Putamen (tissue), 1 donor: ENCODE results near the gene STXBP5.
A peak's percentile ranks its signal among the peaks of the same experiment; 100 is the strongest.

Experiments used
- DNase-seq: peaks from one replicate; pipeline ENCODE4 v3.0.0-alpha.2; 2016; ENCODE audit warnings: low spot score

The STXBP5 gene

DNA sequence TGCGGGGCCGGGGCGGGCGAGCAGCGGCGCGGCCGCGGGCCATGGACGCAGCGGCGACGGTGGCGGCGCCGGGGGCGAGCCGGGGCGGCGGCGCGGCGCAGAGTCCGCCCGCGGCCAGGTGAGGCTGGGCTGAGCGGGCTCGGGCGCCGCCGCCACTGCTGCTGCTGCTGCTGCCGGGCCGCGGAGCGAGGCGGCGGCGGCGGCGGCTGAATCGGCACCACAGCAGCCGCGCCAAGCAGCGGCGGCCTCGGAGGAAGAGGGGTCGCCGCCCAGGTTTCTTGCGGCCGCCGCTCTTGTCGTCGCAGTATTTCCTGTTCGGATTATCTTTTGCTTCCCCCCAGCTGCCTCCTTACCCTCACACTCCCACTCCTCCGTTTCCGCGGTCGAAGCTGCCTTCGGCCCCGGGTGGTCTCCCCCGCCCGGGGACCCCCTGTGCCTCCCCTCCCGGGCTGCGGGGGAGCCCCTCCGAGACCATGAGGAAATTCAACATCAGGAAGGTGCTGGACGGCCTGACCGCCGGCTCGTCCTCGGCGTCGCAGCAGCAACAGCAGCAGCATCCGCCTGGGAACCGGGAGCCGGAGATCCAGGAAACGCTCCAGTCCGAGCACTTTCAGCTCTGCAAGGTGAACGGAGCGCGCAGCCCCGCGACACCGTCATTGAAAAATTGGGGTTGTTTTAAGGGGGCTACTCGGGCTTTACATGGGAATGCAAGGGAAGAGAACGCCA lies at the start of gene STXBP5:
TSS of gene STXBP5 (plus strand) at position 358 of the 726 bp plus-strand sequence. CDS start at position 474, 116 bp downstream.
- peak; percentile 58 for DNase-seq

DNA sequence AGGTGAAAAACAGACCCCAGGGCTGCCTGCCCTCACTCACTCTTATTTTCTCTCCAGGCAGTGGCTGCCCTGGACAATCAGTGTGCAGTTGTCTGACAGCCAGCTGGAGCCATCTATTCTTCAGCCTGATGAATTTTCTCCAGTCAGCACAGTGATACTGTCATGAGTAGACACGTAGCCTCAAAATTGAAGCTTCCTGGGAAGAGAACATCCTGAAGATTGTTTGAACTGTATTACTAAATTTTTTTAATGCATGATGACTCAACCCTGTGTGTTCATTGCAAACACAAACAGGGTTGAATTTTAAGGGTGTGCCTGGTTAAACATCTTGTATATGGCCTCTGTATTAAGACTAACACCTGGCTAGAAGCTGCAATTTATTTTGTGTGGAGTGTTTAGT lies 49.8 kb upstream of the STXBP5 start:
- DNase-seq, result no peak

DNA sequence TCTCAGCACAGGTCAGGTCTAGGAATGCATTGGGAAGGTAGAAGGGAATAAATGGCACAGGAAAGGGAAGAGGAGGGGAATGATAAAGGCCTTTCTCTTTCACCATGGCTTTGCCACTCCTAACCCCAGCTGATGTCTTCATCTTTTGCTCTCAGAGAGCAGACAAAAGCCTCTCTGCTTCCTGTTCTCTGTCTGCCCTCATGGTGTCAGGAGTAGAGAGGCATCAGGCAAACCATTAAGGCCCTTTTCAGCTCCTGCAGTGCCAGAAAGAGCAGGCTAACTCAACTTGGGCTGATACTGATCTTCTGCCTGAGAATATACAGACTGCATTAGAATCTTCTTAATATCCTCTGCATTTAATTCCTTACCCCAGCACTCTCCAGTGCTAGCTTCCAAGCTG lies 48.0 kb upstream of the STXBP5 start:
- no peak for DNase-seq

DNA sequence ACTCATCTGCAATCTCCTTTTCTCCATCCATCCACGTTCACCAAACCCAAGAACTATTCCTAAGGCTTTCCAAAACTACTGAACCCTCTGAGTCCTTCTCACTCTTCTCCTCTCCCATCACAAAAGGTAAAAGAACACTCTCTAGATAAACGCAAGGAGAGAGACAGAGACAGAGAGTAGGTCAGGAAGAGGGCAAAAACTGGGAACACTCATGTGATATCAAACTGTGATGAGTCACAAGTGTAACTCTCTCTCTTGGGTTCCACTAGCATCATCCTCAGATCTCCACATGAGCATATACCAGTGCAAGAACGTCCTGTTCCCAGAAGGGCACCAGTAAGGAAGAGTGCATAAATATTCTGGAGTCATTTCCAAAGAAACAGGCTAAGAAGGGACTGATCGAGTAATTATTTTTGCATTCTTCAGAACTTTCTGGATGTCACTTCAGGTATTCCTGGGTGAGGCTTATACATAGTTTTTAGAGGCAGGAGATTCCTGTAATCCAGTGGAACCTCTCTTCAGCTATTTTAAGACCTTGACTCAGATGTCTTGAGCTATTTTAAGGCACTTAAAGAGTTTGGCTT lies 47.3 kb upstream of the STXBP5 start:
- DNase-seq, result no peak

DNA sequence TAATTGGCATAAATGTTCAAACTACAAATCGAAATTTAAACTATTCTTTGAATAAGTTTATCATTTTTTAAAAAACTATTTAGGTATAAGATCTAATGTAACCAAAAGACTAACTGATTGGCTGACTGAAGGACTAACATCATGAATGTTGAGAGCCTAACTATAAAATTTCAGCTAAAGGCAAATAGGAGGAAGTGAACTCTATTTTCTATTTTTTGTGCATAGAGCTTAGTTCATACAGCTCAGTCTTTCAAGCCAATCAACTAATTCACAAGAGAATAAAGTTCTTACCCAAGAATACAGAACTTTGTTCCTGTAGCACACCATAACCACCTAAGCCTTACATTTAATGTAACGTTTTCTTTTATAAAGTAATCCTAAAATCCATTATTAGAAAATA lies 46.3 kb upstream of the STXBP5 start:
- DNase-seq, result no peak

DNA sequence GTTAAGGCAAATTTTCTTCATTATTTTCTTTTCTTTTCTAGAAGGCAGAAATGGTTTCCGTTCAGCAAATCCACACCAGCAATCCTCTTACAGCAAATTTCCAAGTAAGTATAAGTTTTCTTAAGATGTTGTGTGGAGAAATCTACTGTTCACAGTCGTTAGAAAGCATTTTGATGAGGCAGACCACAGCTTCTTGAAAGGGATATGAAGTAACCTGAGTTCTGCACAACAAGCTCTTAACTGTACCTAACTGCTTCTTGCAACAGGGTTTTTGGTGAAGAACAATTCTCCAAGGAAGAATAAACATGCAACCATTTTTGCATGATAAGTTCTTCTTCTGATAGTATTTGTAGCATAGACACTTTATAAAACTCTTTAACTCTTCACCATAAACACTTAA lies 45.3 kb upstream of the STXBP5 start:
- DNase-seq, result no peak

DNA sequence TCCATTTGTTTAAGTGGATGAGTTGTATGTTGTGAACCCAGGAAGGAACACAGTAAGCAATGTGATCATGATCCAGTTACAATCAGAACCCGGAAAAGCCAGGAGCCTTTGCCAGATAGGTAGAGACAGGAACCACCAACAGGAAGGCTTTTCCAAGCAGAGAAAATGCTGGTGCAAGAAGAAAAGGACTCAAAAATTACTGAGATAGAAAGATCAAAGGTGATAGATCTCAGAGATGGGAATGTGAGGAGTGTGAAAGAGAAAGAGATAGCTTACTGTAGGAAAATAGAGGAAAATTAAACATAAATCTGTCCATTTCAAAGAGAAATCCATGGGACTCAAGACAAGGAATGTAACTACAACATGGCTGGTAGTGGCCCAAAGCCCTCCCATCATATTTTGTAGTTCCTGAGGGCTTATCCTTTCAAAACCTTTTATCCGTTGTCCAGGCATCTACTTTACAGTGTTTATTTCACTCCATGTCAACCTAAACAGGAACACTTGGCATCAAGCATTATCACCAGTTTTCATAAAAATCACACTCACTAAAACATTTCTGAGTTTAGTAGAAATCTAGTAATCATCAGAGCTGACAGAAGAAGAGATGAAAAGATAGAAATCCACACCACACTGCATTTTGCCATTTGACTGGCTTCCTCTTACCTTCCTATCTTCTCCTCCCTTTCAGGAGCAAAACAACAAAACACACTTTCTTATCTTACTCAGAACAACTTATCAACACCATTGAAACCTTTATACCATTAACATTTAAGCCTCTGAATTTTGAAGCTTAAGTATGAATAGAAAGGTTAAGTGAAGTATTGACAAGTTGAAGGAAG lies 44.5 kb upstream of the STXBP5 start:
- no peak for DNase-seq

DNA sequence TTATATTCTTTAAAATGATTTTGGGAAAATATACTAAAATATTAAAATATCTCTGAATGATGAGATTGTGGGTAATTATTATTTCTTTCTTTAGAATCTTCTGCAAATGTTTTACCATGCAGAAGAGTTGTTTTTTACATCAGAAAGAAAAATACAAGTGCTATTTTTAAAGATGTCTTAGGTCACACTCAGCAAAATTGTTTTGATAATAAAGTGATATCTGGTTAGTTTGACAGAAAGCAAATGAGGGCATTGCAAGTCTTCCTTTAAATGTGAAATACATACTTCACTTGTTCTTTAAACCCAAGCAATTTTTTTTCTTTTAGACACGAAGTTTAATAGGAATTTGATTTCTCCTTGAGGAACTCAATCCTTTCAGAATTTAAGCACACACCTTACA lies 43.6 kb upstream of the STXBP5 start:
- no peak for DNase-seq

DNA sequence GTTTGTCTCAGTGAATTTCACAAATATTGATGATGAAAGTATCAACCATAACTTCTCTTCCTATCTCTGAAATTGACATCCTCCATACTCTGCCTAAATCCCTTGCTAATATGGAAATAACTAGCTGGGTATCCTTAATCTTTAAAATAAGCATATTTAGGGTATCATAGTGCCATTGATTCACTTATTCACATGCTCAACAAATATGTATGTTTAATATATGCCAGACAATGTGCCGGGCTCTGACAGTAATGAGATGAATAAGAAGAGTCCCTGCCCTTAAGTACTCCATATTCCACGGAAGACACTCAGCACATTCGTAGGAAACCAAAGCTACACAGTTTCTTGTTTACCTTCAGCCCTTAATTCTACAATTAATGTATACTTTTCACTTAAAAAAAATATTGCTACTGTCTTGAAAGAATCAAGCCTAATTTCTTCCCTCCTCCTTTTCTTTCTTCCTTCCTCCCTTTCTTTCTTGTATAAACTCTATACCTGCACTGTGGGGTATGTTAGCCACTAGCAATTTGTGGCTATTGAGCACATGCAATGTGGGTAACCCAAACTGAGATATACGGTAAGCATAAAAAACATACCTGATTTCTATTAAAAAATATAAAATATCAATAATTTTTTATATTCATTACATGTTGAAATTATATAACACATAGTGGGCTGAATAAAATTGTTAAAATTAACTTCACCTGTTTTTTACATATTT lies 42.8 kb upstream of the STXBP5 start:
- no peak for DNase-seq

DNA sequence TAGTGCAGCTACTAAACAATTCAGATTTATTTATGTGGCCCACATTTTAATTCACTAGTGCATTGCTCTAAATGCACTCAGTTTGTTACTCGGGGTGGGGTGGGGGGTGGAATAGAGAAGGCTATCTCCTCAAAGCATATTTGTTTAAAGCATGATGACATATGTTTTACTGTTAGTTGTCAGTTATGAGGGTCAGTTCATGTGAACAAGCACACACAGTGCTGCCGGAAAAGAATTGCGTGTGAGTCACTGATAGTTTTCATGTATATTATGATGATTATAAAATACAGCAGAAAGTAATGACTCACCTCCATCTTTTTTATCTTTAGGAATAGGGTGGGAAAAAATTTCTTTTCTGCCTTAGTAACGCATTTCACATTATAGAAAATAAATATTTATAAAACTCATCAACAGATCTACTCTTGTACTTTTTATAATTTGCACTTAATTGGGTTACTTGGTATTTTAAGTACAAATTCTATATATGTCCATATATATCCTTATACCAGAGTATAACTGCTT lies 42.2 kb upstream of the STXBP5 start:
- DNase-seq, result no peak

DNA sequence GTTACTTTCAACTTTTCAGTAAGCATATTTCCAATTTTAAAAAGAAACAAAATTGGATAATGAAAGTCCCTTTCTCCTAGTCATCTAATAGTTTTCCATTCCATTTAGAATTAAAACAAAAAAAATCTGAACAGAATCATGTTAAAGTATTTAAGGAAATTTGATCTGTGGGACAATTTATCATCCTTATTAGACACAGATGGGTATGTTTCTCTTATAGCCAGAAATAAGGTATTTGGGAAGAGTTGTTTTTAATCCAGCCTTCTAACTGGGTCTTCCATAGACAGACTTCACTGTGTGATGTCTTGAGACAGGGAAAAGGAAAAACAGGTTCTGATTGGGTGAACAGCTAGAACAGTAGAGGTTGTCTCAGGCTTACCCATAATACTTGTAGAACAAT lies 39.5 kb upstream of the STXBP5 start:
- no peak for DNase-seq

DNA sequence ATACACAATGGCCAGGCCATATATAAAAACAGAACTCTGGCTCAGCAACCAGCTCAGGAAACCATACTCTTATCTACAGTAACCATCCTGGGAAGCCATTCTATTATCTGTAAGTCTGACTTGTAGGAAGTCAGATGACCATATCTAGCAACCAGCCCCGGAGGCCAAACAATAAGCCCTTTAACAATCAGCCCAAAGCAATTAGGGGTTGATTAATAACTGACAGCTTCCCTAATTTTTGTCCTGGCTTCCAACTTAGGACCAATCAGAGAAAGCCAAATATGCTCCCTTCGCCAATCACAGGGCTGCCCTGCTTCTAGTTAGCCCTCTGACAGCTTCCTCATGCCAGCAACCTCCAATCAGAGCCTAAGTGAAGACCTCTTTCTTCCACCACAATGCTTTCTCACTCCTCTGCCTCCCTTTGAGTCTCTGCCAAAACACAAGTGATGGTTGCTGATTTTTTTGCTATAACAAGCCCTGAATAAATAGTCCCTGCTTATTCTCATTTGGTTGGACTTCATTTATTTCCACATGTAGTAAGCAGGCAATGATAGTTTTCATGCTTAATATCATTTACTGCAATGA lies 37.8 kb upstream of the STXBP5 start:
- no peak for DNase-seq

DNA sequence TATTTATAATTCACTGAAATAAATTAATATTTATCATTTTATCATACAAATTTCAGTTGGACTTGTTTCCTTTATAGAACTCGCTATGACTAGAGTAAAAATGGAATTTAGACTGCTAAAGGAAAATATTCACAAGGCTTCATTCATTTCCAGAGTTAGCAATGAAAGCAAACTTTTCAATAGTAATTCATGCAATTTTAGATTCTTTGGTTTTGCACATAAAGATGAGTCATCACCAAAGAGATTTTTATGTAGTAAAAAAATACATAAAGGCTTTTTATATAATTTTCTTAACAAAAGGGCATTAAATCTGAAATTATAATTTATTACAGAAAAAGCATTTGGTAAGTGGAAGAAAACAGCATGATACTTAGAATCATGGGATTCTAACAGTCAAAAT lies 37.2 kb upstream of the STXBP5 start:
- no peak for DNase-seq

DNA sequence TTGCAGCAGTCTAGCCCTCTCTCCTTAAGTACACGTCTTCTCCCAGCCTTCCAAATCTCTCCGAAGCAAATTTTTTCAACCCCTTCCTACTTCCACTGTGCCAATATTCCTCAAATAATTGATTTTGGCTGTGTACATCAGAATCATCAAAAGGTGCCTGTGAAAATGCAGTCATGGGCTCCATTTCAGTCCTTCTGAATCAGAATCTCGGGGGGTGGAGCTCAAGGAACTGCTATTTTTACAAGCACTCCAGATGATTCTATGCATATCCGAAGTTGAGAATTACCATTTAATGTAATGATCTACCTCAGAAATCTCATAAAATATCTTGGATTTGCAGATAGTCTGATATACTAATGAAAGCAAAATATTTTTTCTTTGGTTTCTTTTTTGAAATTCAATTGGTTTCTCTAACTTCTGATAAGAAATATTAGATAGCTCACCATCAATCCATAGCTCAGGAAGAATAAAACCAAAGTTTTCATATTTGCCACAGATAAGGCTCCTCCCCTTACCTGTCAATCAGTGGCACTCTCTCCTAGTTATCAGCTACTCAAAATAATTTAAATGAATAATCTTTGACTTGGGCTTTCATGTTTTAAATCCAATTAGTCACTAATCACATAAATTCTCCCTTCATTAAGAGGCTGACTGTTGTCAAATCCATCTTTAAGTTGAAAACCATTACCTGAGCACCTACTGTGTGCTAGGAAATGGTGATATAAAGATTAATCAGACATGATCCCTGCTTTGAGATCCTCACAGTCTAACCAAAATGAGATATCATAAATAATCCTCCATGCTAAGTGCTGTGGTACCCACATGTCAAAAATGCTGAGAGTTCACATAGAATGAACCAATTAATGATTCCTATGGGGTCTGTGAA lies 36.4 kb upstream of the STXBP5 start:
- peak; percentile 38 for DNase-seq

DNA sequence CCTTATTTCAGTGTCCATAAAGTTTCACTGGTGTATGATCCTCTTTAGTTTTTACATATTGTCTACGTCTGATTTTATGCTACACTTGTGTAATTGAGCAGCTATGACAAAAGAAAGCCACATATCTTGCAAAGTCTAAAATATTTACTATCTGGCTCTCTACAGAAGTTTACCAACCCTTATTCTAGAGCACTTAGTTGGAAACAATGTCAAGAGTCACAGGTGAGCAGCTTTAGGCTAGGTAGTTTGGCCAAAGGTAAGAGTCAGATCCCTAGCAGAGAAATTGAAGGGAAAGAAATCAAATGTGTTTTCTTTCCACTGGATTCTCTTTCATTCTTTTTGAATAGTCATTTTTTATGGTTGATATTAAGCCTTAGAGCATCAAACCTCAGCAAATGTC lies 34.7 kb upstream of the STXBP5 start:
- no peak for DNase-seq

DNA sequence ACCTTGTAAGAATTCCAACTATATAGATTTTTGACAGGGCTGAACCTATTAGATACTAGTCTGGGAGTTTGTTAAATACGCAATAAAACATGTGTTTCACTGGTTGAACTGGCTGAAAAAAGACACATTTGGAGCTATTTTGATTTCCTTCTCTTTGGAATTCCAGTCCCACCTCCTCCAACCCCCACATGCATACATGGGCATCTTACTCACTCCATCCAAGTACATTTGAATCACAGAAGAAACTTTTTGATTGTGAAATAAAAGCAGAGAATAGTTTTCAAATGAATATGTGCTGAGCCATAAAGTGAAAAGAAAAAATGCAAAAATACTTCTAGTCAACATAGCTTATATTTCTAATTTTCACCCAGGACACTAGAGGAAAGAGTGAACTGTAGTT lies 33.9 kb upstream of the STXBP5 start:
- DNase-seq, result no peak

DNA sequence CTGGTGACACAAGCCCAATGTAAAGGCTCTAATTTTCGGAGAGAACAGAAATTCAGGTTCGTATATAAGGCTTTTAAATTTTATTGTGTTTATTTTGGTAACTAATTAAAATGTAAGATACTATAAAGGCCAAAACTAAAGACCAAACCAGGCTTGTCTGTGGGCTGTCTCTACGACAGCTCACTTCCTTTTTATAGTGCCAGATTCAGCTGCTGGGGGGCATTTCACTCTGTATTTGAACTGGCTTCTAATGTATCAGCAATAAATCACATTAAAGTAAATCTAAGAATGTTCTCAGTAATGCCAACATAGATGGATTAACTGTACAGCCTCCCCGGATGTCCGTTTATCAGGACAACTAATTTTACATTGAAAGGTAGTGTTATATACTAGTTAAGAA lies 31.1 kb upstream of the STXBP5 start:
- no peak for DNase-seq

DNA sequence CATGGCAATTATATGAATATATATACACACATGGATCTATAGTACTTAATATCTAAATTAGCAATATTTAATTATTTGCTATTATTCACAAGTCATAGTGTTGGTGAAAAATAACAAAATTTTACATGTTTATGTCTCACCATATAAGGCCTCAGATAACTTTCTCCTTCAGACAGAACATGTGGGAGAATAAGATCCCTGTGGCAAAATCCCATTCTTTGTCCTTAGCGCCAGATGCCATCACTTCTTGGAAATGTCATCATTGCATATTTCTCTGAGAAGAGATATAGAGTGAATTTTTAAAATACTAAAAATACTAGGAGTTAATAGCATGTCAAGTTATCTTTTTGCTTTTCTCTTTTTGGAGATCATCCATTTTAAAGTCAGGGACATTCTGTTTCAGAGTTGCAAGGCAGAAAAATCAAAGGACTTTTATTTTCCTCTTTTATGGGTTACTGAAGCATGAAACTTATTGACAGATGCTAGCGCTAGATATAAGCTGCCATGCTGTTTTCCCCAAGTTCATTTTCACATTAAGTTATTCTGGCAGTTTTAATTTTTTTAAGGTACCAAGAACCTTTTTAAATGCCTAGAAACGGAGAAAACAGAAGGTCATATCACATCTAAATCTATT lies 30.4 kb upstream of the STXBP5 start:
- DNase-seq, result no peak

DNA sequence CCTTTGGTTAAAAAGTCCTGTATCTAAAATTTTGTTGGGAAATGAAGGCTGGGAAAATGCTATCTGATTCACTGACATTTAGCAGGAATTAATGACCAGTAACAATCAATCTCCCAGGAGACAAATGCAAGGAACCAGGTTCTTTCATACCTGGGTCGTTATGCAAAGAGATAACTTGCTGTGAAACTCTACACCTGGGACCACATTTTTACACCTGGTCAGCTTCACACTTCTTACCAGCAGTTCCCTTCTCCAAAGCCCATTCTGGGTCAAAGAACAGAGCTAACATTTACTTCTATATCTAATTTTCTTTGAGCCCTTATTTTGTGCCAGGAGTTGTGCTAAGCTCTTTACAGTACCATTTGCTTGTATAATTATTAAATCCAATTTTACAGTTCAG lies 27.4 kb upstream of the STXBP5 start:
- DNase-seq, result no peak

DNA sequence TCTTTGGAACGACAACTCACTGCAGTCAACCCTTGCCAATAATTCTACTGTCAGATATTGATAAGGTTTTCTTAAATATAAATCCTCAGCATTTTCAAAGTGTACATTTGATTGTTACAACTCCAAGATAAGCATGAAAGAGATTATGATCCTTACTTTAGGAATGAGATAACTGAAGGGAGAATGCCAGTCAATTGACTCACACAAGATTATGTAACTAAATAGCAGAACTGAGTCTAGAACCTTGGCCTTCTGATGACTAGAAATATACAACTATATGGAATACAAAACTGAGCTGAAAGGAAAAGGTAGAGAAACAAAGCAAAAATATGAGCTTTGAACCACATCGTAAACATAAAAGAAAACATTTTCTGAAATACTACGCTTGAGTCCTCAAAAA lies 26.9 kb upstream of the STXBP5 start:
- DNase-seq, result no peak
